ENCODE data around the gene GRM7. TPM values are rescaled to one million over a fixed set of nuclear protein-coding genes. Genes with fewer than 3 reads are reported as not detected.

GRM7 gene
- total RNA-seq, 2 experiments from 2014 or later = not detected

DNA sequence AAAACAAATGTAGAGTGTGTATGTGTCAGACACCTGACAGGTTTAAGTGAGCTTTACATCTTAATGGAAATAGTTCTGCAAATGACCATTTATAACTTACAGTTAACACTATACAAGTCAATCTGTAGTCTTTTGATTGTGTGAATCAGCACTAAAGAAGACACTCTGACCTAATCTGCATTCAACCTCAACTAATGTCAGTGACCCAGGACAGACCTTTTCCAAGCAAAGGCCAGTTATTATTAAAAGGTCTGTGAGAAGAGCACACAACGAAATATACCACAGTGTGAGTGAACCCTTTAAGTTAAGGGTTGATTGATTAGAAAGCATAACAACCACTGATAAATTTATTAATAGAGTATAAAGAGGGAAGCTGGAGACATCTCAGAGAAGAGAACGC lies 878.8 kb downstream of the GRM7 start:
- ChIA-PET POLR2A (no interaction called here), CTCF (ENCODE audit: unreplicated experiment) (no interaction called here)
- Histone ChIP-seq H3K79me2 (ENCODE audit: insufficient read depth, low read depth, low read length) (no peaks in the 10 kb centered on the region), H3K9me2 (ENCODE audit: insufficient read depth, low read length) (no peaks in the 10 kb centered on the region), H3K4me2 (ENCODE audit: low read length) (no peak overlapping the region), H3K4me1 (ENCODE audit: insufficient read depth, low read length, poor library complexity, severe bottlenecking) (no peaks in the 10 kb centered on the region), H3K27ac (ENCODE audit: low read depth, low read length, poor library complexity, severe bottlenecking) (no peak overlapping the region), H3K9me3 (ENCODE audit: low read length) (no peaks in the 10 kb centered on the region), H3K36me3 (ENCODE audit: insufficient read depth, low read length) (no peaks in the 10 kb centered on the region), H3K4me3 (ENCODE audit: low read depth, low read length, poor library complexity, severe bottlenecking) (no peak overlapping the region), H4K20me1 (ENCODE audit: insufficient read depth, low read length) (no peaks in the 10 kb centered on the region), H2AFZ (ENCODE audit: low read length) (no peak overlapping the region)
- no TSS peak for BruUV-seq (replicated peaks)
- DNase-seq (ENCODE audit: low spot score) = no peak
- intact Hi-C loops (cut with micrococcal nuclease; ENCODE audit: unreplicated experiment) = no loop called here
- TF ChIP-seq, protein P1, sequence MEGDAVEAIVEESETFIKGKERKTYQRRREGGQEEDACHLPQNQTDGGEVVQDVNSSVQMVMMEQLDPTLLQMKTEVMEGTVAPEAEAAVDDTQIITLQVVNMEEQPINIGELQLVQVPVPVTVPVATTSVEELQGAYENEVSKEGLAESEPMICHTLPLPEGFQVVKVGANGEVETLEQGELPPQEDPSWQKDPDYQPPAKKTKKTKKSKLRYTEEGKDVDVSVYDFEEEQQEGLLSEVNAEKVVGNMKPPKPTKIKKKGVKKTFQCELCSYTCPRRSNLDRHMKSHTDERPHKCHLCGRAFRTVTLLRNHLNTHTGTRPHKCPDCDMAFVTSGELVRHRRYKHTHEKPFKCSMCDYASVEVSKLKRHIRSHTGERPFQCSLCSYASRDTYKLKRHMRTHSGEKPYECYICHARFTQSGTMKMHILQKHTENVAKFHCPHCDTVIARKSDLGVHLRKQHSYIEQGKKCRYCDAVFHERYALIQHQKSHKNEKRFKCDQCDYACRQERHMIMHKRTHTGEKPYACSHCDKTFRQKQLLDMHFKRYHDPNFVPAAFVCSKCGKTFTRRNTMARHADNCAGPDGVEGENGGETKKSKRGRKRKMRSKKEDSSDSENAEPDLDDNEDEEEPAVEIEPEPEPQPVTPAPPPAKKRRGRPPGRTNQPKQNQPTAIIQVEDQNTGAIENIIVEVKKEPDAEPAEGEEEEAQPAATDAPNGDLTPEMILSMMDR (conservative IDR thresholded peaks at IDR 0.05; ENCODE audit: low read length) = no peak
- no peak for TF ChIP-seq EZH2phosphoT487 (IDR thresholded peaks at IDR 0.05; ENCODE audit: borderline replicate concordance, low read depth, low read length)

DNA sequence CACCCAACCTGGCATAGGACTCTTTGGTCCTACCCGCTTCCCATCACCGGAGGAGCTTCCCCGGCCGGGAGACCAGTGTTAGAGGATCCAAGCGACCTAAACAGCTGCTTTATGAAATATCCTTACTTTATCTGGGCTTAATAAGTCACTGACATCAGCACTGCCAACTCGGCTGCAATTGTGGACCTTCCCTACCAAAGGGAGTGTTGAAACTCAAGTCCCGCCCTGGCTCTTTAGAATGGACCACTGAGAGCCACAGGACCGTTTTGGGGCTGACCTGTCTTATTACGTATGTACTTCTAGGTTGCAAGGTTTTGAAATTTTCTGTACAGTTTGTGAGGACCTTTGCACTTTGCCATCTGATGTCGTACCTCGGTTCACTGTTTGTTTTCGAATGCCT lies 879.5 kb downstream of the GRM7 start:
- no peak overlapping the region for H3K4me3 ChIP-seq (ENCODE audit: low read depth, low read length, poor library complexity, severe bottlenecking)
- no peaks in the 10 kb centered on the region for H4K20me1 ChIP-seq (ENCODE audit: insufficient read depth, low read length)
- BruUV-seq (replicated peaks) = no TSS peak
- no peak for DNase-seq (ENCODE audit: low spot score)
- H3K9me2 ChIP-seq (ENCODE audit: insufficient read depth, low read length) = no peaks in the 10 kb centered on the region
- H3K27ac ChIP-seq (ENCODE audit: low read depth, low read length, poor library complexity, severe bottlenecking) = no peak overlapping the region
- H3K36me3 ChIP-seq (ENCODE audit: insufficient read depth, low read length) = no peaks in the 10 kb centered on the region
- H3K79me2 ChIP-seq (ENCODE audit: insufficient read depth, low read depth, low read length) = no peaks in the 10 kb centered on the region
- TF ChIP-seq EZH2phosphoT487 (IDR thresholded peaks at IDR 0.05; ENCODE audit: borderline replicate concordance, low read depth, low read length) = no peak
- TF ChIP-seq, protein P1 (conservative IDR thresholded peaks at IDR 0.05; ENCODE audit: low read length) = no peak
- H3K9me3 ChIP-seq (ENCODE audit: low read length) = no peaks in the 10 kb centered on the region
- POLR2A ChIA-PET = no interaction called here
- intact Hi-C loops (cut with micrococcal nuclease; ENCODE audit: unreplicated experiment) = no loop called here
- no peaks in the 10 kb centered on the region for H3K4me1 ChIP-seq (ENCODE audit: insufficient read depth, low read length, poor library complexity, severe bottlenecking)
- CTCF ChIA-PET (ENCODE audit: unreplicated experiment) = no interaction called here
- no peak overlapping the region for H2AFZ ChIP-seq (ENCODE audit: low read length)
- H3K4me2 ChIP-seq (ENCODE audit: low read length) = no peak overlapping the region

GRCh38 chr3:7744850-7745249 lies 883.9 kb downstream of the GRM7 start:
- H3K4me3 ChIP-seq (ENCODE audit: low read depth, low read length, poor library complexity, severe bottlenecking) = no peak overlapping the region
- no peaks in the 10 kb centered on the region for H4K20me1 ChIP-seq (ENCODE audit: insufficient read depth, low read length)
- DNase-seq (ENCODE audit: low spot score) = no peak
- H3K79me2 ChIP-seq (ENCODE audit: insufficient read depth, low read depth, low read length) = no peaks in the 10 kb centered on the region
- no peaks in the 10 kb centered on the region for H3K4me1 ChIP-seq (ENCODE audit: insufficient read depth, low read length, poor library complexity, severe bottlenecking)
- H2AFZ ChIP-seq (ENCODE audit: low read length) = no peak overlapping the region
- H3K27ac ChIP-seq (ENCODE audit: low read depth, low read length, poor library complexity, severe bottlenecking) = no peak overlapping the region
- no peaks in the 10 kb centered on the region for H3K9me3 ChIP-seq (ENCODE audit: low read length)
- TF ChIP-seq EZH2phosphoT487 (IDR thresholded peaks at IDR 0.05; ENCODE audit: borderline replicate concordance, low read depth, low read length) = no peak
- TF ChIP-seq, protein P1 (conservative IDR thresholded peaks at IDR 0.05; ENCODE audit: low read length) = no peak
- intact Hi-C loops (cut with micrococcal nuclease; ENCODE audit: unreplicated experiment) = no loop called here
- no TSS peak for BruUV-seq (replicated peaks)
- ChIA-PET CTCF (ENCODE audit: unreplicated experiment) (no interaction called here), POLR2A (no interaction called here)
- no peaks in the 10 kb centered on the region for H3K9me2 ChIP-seq (ENCODE audit: insufficient read depth, low read length)
- no peaks in the 10 kb centered on the region for H3K36me3 ChIP-seq (ENCODE audit: insufficient read depth, low read length)
- H3K4me2 ChIP-seq (ENCODE audit: low read length) = no peak overlapping the region
